GM12874 (cell line): ENCODE measurements around the gene FRMD4A.

Experiments
- CTCF ChIP-seq: IDR thresholded peaks from 2 replicates; pipeline ENCODE4 v1.5.1; 2011; ENCODE audit warnings: low read depth, mild to moderate bottlenecking, control low read depth, low read length, moderate library complexity; ENCODE audit not compliant: insufficient read depth

FRMD4A gene

GRCh38 chr10:13751191-13751764, 579.4 kb downstream of the FRMD4A start:
- no peak for TF ChIP-seq CTCF

GRCh38 chr10:13750299-13751190, 580.2 kb downstream of the FRMD4A start:
- TF ChIP-seq CTCF, result no peak

GRCh38 chr10:13745271-13745670, 585.5 kb downstream of the FRMD4A start:
- no peak for TF ChIP-seq CTCF

- TF ChIP-seq CTCF, result no peak
Measured at GRCh38 chr10:13743963-13744362, 586.8 kb downstream of the FRMD4A start.

- TF ChIP-seq CTCF, result no peak
Measured at GRCh38 chr10:13743101-13743693, 587.5 kb downstream of the FRMD4A start.

- TF ChIP-seq CTCF, result no peak
Measured at GRCh38 chr10:13741438-13741837, 589.3 kb downstream of the FRMD4A start.

- TF ChIP-seq CTCF, result no peak
Measured at GRCh38 chr10:13740461-13740860, 590.3 kb downstream of the FRMD4A start.
